GM19025 (cell line): ENCODE data around the gene ZNF513.

Experiments used
- ATAC-seq: cut with Tn5 transposase; IDR thresholded peaks from one replicate; pipeline ENCODE4 v1.9.1; 2021; ENCODE audit warnings: mild to moderate bottlenecking, low read depth, moderate library complexity; ENCODE audit not compliant: unreplicated experiment

ZNF513 gene

DNA sequence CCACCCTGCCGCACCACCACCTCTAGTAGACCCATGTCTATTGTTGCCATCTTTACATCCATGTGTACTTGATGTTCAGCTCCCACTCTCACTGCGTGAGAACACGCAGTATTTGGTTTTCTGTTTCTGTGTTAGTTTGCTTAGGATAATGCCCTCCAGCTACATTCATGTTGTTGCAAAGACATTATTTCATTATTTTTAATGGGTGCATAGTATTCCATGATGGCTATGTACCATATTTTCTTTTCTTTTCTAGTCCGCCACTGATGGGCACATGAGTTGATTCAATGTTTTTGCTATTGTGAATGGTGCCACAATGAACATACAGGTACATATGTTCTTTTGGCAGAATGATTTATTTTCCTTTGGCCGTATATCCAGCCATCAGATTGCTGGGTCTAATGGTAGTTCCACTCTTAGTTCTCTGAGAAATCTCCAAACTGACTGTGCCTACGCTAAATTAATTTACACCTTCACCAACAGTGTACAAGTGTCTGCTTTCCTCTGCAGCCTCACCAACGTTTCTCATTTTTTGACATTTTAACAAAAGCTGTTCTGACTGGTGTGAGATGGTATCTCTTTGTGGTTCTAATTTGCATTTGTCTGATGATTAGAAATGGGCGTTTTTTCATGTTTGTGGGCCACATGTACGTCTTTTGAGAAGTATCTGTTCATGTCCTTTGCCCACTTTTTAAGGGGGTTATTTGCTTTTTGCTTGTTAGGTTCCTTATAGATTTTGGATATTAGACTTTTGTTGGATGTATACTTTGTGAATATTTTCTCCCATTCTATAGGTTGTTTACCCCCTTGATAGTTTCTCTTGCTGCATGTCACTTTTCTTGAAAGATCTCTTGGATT lies 10.5 kb upstream of the ZNF513 start:
- no peak for ATAC-seq

GRCh38 chr2:27381577-27382181 lies 1.1 kb upstream of the ZNF513 start:
- no peak for ATAC-seq

DNA sequence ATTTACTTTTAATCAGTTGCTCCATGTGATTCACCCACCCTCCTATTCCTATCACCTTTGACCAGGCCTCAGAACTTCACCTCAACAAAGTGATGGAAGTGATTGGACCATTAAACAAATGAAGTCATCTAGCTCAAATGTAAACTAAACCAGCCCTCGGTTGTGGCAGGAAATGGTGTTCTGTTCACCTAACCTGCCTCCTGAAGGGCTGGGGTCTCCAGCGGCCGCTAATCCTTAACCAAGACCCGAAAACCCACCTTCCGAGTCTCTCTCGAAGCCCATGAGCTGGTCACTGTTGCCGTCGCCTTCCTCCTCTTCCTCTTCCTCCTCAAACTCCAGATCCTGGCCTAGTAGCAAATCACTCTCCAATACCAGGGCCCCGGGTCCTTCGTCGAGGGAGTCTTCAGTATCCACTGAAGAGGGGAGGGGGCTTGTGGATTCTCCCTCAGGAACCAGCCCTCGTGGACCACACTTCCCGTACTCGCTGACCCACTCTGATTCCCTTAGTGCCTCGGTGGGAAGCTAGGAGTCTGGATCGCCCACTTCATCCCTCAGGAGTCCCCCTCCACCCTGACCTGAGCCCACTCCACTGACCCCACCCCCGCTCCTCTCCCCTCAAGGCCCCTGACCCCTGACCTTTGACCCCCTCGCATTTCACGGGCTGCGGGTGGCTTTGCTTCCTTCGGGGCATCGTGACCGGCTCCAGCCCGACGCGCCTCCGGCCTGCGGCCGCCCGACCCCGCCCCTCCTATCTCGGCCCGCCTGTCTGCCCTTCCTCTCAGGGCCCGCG lies 503 bp downstream of the ZNF513 start:
- peak; percentile 38 for ATAC-seq

DNA sequence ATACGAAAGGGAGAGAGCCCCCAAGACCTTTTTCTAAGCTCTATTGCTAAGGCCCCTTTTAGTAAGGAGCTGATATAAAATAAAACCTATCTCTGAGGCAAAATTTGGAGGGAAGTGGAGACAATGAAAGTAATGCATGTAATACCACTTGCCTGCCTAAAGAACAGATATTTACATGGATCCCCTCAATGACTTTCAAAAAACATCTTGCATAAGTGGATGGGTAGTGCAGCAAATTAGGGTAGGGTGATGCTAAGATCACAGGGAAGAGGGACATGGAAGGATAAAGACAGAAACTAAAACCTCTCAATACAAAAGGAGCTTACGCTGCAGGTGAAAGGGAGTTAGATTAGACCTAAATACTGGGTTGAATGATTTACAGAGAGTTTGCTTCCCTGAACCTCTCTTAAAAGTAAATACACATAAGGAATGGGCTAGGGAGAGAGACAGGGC lies 1.1 kb downstream of the ZNF513 start:
- no peak for ATAC-seq

- no peak for ATAC-seq
Observed at GRCh38 chr2:27378809-27379290, 1.7 kb downstream of the ZNF513 start.

- ATAC-seq: no peak
Observed at GRCh38 chr2:27378096-27378808, 2.3 kb downstream of the ZNF513 start.

- ATAC-seq: no peak
Observed at GRCh38 chr2:27377618-27378095, 2.9 kb downstream of the ZNF513 start.

DNA sequence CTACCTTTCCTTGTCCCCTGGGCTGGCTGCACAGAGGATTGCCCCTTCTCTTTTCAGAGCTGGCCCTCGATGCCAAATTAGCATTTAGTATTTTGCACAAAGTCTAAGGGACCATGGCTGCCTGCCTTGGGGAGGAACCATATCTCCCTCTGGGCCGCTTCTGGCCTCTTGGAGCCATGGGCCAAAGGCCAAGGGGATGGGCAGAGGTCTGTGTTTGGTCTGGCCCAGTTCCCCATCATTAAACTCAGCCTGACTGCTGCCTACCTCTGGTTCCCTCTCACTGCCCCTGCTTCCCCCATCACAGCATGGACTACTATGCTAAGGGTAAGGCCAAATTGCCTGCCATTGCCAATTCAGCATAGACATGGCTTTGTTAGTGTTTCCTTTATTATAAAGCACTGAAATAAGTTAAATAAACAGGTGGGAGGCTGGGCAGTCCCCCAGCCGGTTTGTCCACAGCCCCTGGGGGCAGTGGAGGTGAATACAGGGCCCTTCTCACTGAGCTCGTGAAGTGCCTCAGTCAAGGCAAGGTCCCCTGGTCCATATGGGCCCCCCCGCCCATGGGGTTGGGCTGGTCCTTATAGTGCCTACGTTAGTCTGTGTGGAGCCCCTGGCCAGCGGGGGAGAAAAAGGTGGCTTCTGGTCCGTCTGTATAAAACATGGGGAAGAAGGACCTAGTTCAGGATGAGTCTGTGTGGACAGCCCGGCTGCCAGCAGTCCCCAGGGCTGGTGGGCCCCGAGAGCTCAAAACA lies 3.5 kb downstream of the ZNF513 start:
- ATAC-seq: no peak

DNA sequence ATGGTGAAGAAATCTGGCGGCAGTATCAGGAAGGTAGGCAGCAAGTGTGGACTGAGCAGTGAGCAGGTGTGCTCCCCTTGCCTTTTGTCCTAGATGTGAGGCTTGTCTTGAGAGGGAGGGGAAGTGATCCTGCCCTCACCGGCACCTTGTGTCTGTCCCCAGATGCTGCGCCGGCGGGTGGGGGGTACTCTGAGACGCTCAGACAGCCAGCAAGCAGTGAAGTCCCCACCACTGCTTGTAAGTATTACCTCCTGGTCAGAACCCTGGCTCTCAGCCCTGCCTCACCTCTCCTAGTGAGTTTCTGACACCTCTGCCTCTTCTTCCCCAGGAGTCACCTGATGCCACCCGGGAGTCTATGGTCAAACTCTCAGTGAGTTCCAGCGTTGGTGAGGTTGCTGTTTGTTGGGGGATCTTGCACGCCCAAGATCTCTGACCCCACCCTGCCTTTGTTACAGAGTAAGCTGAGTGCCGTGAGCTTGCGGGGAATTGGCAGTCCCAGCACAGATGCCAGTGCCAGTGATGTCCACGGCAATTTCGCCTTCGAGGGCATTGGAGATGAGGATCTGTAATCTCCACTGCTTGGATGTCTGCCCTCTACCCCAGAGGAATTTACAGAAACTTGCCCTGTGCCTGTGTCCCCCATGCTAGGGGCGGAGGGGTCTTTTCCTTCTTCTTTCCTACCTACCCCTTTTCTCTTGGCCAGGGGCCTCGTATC lies 4.2 kb downstream of the ZNF513 start:
- ATAC-seq: no peak

GRCh38 chr2:27375513-27376099 lies 4.9 kb downstream of the ZNF513 start:
- no peak for ATAC-seq

DNA sequence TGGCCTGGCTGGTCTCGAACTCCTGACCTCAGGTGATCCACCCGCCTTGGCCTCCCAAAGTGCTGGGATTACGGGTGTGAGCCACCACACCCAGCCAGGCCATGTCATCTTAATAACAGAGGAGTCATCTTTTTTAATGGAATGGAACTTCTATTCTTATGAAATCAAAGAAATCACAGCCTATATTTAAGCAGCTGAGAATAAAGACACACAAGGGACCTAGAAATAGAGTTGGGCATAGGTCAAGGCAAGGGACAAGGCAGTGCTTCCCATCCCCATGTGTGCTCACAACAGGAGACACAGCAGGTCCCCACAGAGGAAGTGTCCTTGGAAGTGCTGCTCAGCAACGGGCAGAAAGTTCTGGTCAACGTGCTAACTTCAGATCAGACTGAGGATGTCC lies 7.0 kb downstream of the ZNF513 start:
- no peak for ATAC-seq

DNA sequence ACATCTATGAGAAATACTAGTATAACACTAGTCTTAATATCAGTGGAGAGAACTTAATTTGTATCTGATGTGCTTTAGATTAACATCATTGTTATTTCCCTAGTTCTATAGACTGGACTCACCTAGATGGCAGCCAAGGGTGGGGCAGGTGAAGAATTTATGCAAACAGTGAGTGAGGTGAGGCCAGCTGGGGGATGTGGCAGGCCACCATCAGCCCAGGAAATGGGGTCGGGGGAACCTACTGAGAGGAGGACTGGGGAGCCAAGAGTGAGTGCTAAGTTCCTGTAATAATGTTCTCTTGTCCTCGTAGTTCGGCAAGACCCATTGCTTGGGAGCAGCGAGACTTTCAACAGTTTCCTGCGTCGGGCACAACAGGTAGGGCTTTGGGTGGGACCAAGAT lies 7.6 kb downstream of the ZNF513 start:
- ATAC-seq: no peak

DNA sequence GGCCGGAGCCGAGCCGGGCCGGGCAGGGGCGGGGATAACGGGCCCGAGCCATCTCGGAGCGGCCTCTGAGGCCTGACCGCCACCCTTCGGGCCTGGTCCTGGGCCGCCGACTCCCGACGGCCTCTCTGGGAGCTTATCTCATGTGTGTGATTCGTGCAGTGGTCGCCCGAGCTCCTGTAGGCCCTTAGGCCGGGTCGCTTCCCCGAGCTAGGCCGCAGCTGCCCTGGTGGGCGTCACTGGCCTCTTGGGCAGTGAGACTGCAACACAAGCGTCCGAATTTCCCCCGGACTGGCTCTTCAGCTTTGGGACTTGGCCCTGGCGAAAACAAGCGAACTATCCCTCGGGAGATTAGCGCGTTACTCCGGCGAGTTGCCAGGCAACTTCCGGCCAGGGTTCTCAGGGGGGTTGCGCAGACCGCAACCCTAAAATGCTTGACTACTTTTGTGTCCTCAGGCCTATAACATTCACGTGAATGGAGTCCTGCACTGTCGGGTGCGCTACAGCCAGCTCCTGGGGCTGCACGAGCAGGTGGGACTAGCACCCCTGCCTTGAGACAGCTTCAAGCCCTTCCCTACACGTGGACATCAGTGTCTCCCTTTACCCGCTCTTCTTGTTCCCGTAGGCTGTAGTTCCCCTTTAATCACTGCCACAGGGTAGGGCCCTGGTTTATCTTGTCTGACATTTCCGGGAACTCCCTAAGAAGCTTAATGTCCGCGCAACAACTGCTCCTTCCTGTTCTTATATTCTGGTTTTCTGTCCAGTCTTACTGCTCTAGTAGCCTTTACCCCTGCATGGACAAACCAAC lies 9.5 kb downstream of the ZNF513 start:
- ATAC-seq: peak; percentile 16

DNA sequence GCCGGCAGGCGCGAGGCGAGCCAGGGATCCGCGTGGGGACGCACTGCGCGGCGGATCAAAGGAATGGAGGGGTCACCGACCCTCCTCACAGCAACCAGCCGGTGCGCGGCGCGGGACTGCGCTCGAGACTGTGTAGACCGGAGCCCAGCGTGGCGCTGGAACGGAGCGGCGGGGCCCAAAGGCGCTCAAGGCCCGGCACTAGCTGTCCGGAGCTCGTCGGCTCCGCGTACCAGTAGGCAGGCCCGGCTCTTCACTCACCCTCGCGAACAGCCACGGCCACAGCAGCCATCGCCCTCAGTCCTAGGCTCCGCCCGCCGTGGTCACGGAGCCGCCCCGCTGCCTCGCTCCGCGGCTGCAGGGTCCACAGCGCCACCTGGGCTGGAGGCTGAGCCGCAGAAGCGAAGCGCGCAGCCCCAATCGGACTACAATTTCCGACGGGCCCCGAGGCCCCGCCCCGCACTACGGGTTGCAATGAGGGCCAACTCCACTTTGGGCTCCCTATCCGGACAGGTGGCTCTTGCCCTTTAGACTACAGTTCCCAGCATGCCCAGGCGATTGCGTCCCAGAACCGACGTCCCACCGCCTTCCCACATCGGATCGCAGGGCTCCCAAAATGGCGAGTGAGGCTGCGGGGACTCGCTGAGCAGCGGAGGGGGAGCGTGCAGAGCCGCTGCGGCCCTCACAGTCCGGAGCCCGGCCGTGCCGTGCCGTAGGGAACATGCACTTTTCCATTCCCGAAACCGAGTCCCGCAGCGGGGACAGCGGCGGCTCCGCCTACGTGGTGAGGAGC lies 10.3 kb downstream of the ZNF513 start, which contains the start of the genes EIF2B4 and SNX17:
EIF2B4 (minus strand) TSS at position 313 of the 790 bp plus-strand sequence; CDS start at position 289, 24 bp downstream.
SNX17 (plus strand) TSS at position 591 of the 790 bp plus-strand sequence; CDS start at position 719, 128 bp downstream.
- ATAC-seq: peak; percentile 91

DNA sequence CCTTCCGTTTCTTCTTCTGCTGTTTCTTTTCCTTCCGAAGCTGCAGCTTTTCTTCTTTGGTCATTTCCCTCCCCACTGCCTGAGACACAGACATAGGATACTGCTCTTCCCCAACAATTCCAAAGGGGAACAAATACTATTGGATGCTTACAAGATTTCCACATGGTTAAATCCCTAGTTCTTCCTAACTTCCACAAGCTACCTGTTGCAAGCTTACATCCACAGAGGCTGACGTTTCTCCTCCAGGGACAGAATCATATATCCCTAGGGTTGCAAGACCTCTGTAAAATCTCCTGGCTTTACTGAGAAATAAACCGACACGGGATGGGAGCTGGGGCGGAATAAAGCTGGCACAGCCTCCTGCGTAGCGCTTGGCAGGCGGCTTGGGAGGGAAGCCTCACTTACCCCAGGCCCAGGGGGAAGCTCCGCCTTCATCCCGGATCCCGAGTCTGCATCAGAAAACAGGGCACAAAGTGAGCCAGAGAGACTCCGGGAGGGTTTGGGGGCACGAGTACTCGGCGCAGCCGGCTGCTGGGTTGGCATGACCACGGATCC lies 11.0 kb downstream of the ZNF513 start:
- peak; percentile 12 for ATAC-seq

DNA sequence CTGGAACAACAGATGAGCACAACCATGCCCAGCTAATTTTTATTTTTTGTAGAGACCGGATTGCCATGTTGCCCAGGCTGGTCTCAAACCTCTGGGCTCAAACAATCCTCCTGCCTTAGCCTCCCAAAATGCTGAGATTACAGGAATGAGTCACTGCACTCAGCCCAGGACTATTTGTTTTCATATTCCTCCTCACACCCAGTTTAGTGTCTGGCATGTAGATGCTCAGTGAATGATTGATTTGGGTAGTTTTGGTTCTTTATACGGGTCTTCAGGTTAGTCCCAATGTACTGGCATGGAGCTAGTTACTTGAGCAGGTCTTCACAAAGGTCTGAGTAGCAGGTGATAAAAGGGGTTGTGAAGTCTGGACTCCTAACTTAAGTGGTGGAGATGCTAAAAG lies 16.6 kb downstream of the ZNF513 start:
- ATAC-seq: no peak
